HG03442 (cell line): ENCODE measurements around the gene CHML.

ENCODE experiments used
- ATAC-seq: cut with Tn5 transposase; IDR thresholded peaks from one replicate; pipeline ENCODE4 v1.9.1; 2021; ENCODE audit warnings: mild to moderate bottlenecking, moderate library complexity; ENCODE audit not compliant: unreplicated experiment

Gene CHML

GRCh38 chr1:241591736-241592135, 48.4 kb downstream of the CHML start:
- no peak for ATAC-seq

DNA sequence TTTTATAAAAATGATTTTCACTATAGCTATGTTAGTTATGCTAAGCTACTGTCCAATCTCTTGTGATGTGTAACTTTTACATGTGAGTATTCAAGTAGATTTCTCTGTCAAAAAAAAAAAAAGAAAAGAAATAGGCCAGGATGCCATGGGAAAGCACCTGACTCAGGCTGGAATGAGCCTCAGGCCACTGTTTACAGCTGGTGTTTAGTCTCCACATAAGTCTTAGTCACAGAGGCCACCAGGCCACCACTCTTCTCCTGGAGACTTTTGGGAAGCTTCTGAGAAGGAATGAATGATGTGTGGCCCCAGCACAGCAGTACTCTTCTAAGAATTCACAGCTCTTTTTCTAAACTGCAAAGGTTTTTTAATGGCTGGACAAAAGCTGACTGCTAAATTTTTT, 48.9 kb downstream of the CHML start:
- no peak for ATAC-seq

DNA sequence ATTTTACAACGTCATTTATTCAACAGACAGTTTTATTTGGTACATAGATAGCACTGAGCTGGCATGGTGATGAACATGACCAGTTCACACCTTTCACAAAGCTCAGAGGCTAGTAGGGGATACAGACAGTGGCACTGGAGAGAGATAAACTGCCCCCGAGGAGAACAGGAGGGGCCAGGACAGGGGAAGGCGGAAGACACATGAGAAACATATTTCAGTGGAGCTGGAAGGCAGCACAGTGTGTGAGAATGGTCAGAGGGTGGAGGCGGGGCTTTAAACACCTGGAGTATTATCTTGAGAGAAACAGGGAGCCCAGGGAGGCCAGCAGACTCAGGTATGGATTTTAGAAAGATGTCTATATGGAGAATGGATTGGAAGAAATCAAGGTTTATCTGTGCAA, 49.5 kb downstream of the CHML start:
- no peak for ATAC-seq
